T1000 (cell line): ENCODE data around the gene UXS1.

Experiments used
- DNase-seq: peaks from one replicate; lab custom pipeline; 2025; ENCODE audit warnings: mixed read lengths; lab: John Stamatoyannopoulos, UW

Gene UXS1

DNA sequence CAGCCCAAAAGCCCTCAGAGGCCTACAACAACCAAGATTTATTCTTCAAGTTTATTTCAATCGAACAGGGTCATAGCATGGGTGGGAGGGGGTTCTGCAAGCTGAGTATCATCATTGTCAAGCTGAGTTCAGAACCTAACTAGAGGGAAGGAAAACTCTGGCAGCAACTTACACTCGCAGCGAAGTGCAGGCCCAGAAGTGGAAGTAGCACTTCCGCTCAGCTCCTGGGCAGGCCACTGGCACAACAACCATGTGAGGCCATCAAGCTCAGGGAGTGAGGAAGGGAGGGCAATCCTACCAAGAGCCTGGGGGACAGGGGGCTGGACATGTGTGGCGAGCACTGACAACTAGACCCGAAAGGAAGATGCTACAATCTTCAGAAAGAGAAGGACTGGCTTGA lies 4.8 kb downstream of the UXS1 start:
- no peak for DNase-seq

DNA sequence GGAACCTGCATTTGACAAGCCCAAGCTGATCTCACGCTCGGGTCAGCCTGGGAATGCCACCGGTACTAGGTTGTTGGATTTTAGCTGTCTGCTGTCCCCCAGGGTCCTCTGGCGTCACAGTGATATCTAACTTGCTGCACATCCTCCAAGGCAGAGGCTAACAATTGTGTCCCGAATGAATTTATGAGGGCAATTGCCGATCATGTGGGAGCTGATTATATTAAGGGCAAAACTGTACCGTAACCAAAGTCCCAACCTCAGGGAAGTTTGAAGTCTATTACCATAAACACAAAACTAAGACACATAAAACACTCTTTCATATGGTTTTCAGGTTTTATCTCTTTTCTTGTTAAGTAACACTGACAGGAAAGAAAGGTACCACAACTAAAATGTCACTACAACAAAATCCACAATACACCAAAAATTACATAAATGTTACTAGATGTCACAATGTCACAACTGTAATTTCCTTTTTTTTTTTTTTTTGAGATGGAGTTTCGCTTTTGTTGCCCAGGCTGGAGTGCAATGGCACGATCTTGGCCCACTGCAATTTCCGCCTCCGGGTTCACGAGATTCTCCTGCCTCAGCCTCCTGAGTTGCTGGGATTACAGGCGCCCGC lies 6.7 kb downstream of the UXS1 start:
- DNase-seq = no peak

DNA sequence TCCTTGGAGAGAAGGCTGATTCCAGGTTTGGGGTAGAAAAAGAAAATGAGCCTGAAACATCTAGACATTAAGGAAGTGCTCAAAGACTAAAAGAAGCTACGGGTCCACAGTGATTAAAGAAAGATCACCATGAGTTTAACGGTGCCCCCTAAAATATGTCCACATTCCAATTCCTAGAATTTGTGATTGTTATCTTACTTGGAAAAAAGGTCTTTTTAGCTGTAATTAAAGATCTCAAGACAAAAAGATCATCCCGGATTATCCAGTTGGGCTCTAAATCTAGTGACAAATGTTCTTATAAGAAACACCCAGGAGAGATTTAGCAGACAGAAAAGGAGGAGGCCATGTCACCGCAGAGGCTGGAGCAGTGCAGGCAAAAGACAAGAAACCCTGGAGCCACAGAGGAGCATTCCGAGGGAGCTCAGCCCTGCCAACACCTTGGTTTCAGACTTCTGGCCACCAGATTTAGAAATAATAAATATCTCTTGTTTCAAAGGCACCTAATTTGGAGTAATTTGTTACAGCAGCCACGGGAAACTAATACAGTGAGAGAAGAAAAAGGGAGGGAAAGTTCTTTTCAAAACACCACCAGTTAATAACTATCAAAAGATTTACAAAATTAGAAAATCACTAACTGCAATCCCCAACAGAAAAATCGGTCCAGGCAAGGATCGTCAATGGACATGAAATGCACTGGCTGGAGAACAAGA lies 8.5 kb downstream of the UXS1 start:
- no peak for DNase-seq

DNA sequence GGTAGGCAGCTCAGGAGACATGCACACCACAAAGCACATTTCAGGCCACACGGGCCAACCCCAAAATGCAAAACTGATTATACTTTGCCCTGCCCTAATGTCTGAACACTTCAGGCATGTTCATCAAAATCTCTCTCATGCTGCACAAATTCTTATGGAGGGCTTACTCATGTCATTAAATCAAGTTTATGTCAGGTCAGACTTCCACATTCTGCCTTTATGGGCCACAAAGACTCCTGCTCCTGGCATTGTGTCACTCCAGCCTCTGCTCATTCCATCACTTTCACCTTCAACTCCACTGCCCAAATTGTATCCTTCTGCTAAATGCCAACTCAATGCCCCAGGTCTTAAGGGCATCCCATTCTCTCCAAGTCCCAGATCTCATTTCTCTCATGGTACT lies 9.2 kb downstream of the UXS1 start:
- no peak for DNase-seq

DNA sequence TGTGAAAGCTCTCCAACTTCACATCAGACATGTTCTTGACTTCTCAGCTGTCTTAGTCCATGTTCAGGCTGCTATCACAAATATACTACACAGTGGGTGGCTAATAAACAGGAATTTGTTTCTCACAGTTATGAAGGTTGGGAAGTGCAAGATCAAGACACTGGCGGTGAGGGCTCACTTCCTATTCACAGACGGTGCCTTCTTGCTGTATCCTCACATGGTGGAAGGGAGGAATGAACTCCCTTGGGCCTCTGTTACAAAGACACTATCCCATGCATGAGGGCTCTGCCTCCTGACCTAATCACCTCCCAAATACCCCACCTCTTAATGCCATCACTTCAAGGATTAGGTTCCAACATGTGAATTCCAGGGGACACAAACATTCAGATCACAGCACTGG lies 9.7 kb downstream of the UXS1 start:
- DNase-seq = no peak

DNA sequence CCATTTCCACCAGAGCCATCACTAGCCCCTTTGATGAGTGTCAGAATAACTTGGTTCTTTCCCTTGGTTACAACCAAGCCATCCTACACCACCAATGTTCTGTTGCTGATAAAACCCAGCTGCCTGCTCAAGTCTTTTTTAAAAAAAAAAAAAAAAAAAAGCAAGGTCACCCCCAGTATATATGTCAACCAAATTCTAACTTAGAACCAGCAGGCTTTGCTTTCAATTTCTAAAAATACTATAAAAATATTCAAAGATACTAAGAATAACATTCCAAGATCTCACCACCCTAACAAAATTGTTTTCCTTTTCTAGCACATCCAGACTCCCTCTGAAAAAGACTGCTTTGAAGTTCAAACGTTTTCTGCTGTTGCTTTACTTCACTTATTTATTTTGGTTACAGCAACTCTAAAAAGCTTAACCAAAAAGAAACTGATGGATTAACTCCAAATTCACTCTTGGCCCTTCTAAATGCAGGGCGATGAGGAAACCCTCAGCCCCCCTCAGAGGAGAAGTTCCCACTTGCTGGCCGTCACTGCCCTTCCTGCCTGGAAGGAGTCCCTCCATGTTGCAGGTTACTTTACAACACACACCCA lies 10.9 kb downstream of the UXS1 start:
- no peak for DNase-seq

- DNase-seq = no peak
Observed at GRCh38 chr2:106181064-106181463, 13.0 kb downstream of the UXS1 start.

DNA sequence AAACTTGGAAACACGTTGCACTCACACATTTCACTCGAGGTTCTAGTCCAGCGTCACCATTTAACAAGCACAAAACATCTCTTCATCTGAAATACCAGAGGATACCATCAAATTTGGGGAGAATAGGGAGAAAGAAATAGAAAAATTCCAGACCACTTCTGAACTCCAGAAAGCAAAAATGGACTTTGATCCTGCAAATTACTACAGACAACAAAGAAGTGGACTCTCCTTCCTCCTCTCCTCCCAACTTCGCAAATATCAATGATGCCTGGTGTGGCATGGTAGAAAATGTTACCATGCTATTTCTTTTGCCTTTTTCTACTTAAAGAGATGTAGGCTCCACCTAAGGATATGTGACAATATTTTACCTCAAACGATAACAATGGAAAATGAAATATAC lies 13.5 kb downstream of the UXS1 start:
- no peak for DNase-seq

- DNase-seq = no peak
Observed at GRCh38 chr2:106178716-106179115, 15.4 kb downstream of the UXS1 start.

DNA sequence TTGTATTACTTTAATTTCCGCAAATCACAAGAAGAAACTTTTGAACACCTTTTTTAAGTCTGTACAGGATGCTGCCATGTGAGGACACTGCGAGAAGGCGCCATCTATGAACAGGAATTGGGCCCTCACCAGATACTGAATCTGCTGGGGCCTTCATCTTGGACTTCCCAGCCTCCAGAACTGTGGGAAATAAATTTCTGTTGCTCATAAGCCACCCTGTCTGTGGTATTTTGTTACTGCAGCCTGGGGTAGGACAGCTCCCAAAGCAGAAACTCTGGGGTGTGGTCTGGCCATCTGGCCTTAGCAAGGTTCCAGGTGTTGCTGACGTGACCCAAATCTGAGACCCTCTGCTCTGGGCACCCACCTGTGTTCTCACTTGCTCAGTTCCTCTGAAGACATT lies 16.5 kb downstream of the UXS1 start:
- no peak for DNase-seq

- no peak for DNase-seq
Observed at GRCh38 chr2:106176446-106177099, 17.5 kb downstream of the UXS1 start.

DNA sequence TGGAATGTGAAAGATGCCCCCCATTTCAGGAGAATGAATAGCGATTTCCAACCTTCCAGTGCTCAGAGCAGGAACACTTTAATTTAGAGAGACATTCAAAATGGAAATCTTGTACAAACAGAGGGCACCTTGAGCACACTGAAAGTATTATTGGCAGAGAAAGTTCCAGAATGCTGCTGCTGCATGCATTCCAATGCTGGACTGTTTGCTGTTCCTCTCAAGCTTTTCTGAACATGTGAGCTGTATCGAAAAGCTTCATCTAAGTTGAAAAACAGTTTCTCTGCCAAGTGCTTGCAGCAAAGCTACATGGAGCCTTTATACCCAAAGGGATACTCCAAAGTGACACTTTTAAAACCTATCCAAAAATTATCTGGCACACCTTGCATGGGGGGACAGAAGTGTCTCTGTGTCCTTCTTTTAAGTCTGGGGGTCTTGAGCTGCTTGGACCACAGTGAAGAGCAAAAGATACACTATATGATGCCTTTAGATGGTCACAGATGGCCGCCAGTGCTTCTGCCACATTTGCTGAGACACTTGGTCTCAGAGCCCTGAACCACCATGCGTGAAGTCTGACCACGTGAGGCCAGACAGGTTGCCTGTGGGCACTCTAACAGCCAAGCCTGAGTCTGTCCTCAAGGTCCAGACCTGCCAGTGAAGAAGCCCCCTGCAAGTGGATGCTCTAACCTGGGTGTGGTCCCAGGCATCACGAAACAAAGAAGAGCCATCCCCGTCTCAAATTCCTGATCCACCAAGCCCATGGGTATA lies 18.8 kb downstream of the UXS1 start:
- no peak for DNase-seq

GRCh38 chr2:106174056-106174455 lies 20.0 kb downstream of the UXS1 start:
- DNase-seq = no peak

DNA sequence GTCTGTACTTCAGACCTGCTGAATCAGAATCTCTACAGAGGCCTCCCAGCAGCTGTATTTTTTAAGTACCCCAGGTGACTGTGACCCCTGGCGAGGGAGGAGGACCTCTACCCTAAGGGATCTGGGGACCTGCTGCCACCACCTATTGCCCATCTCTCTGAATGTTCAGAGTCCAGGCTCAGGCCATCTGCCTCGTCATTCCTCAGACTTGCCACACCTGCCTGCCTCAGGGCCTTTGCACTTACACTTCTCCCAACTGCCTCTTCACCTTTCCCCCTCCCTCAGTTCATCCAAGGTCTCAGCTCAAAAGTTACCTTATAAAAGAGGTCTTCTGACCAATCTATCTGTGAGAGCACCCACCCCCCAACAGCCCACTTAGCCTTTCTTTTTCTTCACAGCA lies 21.5 kb downstream of the UXS1 start:
- no peak for DNase-seq

DNA sequence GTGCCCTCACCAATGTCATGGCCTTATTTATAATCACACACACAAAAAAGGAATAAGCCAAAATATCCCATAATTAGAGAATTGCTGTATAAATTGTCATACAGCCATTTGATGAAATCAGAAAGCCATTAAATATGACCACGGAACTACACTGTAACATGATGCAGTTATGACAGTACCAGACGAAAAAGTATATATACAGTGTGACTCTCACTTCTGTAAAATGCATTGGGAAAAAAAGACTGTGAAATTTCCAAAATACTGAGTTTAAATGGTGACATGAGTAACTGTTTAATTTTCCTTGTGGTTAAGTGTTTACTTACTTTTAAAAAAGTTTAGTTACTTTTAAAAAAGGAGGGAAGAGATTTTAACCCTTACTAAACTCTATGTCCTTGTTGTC lies 25.4 kb downstream of the UXS1 start:
- DNase-seq = no peak

DNA sequence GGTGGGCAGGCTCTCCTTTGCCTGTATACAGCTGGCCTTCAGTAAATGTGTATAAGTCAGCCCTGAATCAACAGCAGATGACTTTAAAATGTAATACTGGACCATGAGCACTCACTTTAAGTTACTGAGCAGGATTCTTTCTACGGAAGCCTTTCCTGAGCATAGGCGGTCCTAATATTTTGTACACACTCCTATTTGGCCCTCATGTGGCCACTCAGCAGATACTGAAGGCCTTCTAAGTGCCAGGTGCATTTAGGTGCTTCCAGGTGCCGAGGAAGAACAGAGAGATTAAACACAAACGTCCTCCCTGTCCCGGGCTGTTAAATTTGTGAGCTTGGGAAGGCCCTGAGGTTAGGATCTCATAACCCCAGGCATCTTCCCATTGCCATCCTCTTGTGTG lies 27.0 kb downstream of the UXS1 start:
- no peak for DNase-seq

DNA sequence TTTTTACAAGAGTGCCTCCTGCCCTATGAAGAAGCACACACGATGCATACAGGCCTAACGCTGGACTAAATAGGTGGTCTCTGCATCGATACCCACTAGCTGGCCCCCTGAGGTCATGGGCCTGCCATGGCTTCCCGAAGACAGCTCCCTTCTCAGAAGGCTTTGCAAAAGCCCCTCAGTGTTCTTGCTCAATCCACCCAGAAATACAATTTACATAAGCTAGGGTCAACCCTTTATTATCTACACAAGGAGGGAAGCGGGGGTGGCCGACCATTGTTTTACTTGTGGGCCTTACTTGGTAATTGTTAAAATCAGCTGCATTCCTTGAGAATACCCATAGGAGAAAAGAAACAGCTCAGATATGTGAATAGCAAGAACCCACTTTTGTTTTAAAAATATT lies 28.5 kb downstream of the UXS1 start:
- no peak for DNase-seq

- no peak for DNase-seq
Observed at GRCh38 chr2:106165029-106165428, 29.1 kb downstream of the UXS1 start.

- DNase-seq = no peak
Observed at GRCh38 chr2:106163948-106164545, 30.1 kb downstream of the UXS1 start.

DNA sequence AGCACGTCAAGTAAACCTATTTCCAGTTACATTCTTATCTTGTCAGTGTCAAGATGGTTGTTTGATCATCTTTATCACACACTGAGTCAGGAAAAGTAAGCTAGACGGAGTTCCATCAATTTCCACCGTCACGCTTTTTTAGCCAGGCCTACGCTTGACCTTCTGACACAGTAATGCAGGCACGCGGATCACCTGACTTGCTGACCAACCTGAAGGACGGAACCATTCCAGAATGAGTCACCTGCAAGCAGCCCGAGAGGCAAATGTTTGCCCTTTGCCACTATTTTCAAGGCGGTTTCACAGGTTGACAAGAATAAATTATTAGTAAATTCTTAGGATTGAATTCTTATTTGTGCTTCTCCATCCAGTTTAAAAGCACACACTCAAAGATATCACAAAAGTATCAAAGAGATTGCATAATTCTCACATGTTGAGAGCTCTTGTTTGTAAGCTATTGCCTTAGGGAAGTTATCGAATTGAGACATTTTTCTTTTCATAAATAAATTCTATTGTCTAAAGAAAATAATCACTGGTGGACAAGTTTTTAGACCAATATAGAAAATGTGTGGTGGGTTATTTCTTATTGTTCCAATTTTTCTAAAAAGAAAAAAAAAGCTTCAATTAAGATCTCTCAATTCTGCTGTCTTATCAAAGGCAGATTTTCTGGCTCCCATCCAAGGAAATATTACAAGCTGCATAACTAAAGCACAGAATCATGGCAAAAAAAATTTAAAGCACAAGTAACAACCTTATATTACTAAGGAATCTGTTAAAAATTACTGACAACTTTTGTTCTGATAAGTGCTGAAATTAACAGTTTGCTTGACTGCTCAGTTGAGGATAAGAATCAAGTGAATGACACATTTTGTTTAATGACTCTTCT lies 31.9 kb downstream of the UXS1 start:
- DNase-seq = no peak

DNA sequence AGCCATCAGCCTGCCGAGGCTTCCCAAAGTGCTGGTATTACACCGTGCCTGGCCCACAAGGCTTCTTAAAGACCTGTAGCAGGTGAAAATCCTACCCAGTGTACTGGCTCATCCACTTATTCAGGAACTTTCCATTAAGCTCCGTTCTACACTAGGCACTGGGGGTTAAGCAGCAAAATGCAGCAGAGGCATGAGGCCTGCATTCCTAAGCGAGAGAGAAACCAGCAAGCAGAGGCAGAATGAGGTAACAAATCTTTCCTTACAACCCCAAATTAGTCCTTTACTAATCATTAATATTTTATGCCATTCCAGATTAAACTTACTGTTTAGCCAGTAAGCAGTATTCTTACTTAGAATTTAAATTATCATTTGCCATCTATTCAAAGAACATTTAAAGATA lies 32.8 kb downstream of the UXS1 start:
- DNase-seq = no peak
